ENCODE results near the gene CTSF. TPM values are rescaled to one million over a fixed set of nuclear protein-coding genes. Genes with fewer than 3 reads are reported as not detected.
A peak's percentile ranks its signal among the peaks of the same experiment; 100 is the strongest.

The CTSF gene
- total and polyA plus RNA-seq, 12 donors: 37.0 to 264 (median 133) TPM

- H3K4me3 ChIP-seq: no peak overlapping the region
- H3K4me1 ChIP-seq (replicated peaks in 1 of 2): peaks cover 0 to 6% of the 10 kb centered on the region in 2 donors
- no peak for DNase-seq
- TF ChIP-seq POLR2A (IDR thresholded peaks at IDR 0.05): no peak
- no peak for TF ChIP-seq CTCF (IDR thresholded peaks at IDR 0.05)
- intact Hi-C loops (cut with DNase I): no loop called here
- H3K36me3 ChIP-seq (replicated peaks in 1 of 2): peaks cover 0 to 8% of the 10 kb centered on the region in 2 donors
- WGBS, 4 donors: 86 to 90% (median 87%) methylated on average over 9 to 14 of the region's 14 CpGs
- H3K27ac ChIP-seq: no peak overlapping the region
- no peaks in the 10 kb centered on the region for H3K9me3 ChIP-seq (replicated peaks in 1 of 3)
- H3K27me3 ChIP-seq: no peaks in the 10 kb centered on the region
These were observed 7.0 kb downstream of the CTSF start for GRCh38 chr11:66561178-66561974.

- TF ChIP-seq CTCF (IDR thresholded peaks at IDR 0.05) (no peak), POLR2A (IDR thresholded peaks at IDR 0.05) (no peak)
- no peaks in the 10 kb centered on the region for H3K36me3 ChIP-seq (replicated peaks in 1 of 2)
- no peak overlapping the region for H3K4me3 ChIP-seq
- 82 to 94% (median 82%) methylated on average over 7 to 27 of the region's 27 CpGs for WGBS, 4 donors
- no peak overlapping the region for H3K27ac ChIP-seq
- no peaks in the 10 kb centered on the region for H3K9me3 ChIP-seq (replicated peaks in 1 of 3)
- H3K4me1 ChIP-seq (replicated peaks in 1 of 2): peaks cover 0 to 6% of the 10 kb centered on the region in 2 donors
- no peak for DNase-seq
- intact Hi-C loops (cut with DNase I): no loop called here
- H3K27me3 ChIP-seq: no peaks in the 10 kb centered on the region
These were observed 8.3 kb downstream of the CTSF start for GRCh38 chr11:66559866-66560676.

DNA sequence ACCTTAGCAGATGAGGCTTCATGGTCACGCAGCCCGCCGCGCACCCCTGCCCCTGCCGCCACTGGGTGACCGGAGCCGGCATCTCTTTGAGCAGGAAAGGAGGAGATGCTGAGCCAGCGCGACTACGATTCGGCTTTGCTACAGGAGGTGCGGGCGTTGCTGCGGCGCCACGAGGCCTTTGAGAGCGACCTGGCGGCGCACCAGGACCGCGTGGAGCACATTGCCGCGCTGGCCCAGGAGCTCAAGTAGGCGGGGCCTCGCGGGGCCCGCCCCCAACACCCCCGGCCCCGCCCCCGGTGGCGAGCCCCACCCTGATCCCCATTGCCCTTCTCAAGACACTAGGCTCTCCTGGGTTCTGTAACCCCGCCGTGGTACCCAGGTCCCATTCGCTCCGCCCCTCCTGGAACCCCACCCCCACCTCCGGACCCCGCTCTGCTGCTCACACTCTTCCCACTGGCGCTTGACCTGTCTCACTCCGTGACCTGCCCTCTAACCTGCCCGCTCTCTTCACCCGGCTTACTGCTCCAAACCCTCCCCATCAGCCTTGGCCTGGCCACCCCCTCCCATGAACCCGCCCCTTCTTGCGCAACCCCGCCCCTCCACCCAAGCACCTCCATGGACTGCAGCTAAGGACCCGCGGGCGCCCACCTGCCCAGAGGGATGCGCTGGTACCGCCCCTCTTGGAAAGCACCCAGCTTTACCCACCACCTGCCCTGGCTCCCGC, 9.1 kb downstream of the CTSF start:
- WGBS, 4 donors: 15 to 18% (median 18%) methylated on average over 16 to 50 of the region's 50 CpGs
- no peak overlapping the region for H3K4me3 ChIP-seq
- DNase-seq: peak in 5 of 7 donors; percentile 31 to 63 (median 61)
- TF ChIP-seq POLR2A (IDR thresholded peaks at IDR 0.05): no peak
- TF ChIP-seq CTCF (IDR thresholded peaks at IDR 0.05): no peak
- no peaks in the 10 kb centered on the region for H3K9me3 ChIP-seq (replicated peaks in 1 of 3)
- no peaks in the 10 kb centered on the region for H3K36me3 ChIP-seq (replicated peaks in 1 of 2)
- peaks cover 0 to 6% of the 10 kb centered on the region in 2 donors for H3K4me1 ChIP-seq (replicated peaks in 1 of 2)
- no peak overlapping the region for H3K27ac ChIP-seq
- H3K27me3 ChIP-seq: no peaks in the 10 kb centered on the region
- intact Hi-C loops (cut with DNase I): no loop called here
